IMR-90 (cell line): ENCODE measurements around the gene AGAP1. TPM values are rescaled to one million over a fixed set of nuclear protein-coding genes. Genes with fewer than 3 reads are reported as not detected.

Experiments
- ATAC-seq: fragments of 200-7000 bp; cut with Tn5 transposase; 2 replicates; pipeline ENCODE4 v1.9.1; 2020; ENCODE audit warnings: low read depth, mild to moderate bottlenecking, moderate library complexity
- BruUV-seq: library from RNA; stranded (reverse); fragments of 400-500 nt; replicated peaks from 2 replicates; lab custom pipeline; 2021; lab: Mats Ljungman, UMichigan
- CTCF ChIA-PET: fragments of 300-600 bp; formaldehyde crosslinking; extraction: SDS; loops from one replicate; lab custom pipeline; 2021; ENCODE audit warnings: antibody characterized with exemption; lab: Yijun Ruan, JAX
- POLR2A ChIA-PET: fragments of 300-600 bp; sonication (Branson Sonifier 250); formaldehyde crosslinking; loops from one replicate; lab custom pipeline; 2022; ENCODE audit warnings: antibody characterized with exemption; ENCODE audit not compliant: unreplicated experiment; lab: Charles Lee
- DNase-seq: peaks from one replicate; pipeline ENCODE4 v3.0.0; 2013
- H2AFZ ChIP-seq: replicated peaks from 2 replicates; pipeline ENCODE3; 2013; ENCODE audit warnings: low read length, mild to moderate bottlenecking; ENCODE audit not compliant: poor library complexity
- H2AK5ac ChIP-seq: 2 replicates; pipeline ENCODE4 v1.6.1; 2013; ENCODE audit warnings: low read depth, low read length, inconsistent platforms
- H2AK9ac ChIP-seq: replicated peaks from 2 replicates; pipeline ENCODE3; 2013; ENCODE audit warnings: mild to moderate bottlenecking, low read depth, low read length, moderate library complexity; ENCODE audit not compliant: poor library complexity
- H2BK120ac ChIP-seq: 2 replicates; pipeline ENCODE4 v1.6.1; 2013; ENCODE audit warnings: low read depth, low read length, inconsistent platforms
- H2BK15ac ChIP-seq: 3 replicates; pipeline ENCODE4 v1.6.1; 2013; ENCODE audit warnings: low read depth, low read length, inconsistent platforms
- H2BK20ac ChIP-seq: 2 replicates; pipeline ENCODE4 v1.6.1; 2013; ENCODE audit warnings: low read depth, mild to moderate bottlenecking, inconsistent platforms, low read length, moderate library complexity
- H2BK5ac ChIP-seq: 2 replicates; pipeline ENCODE4 v1.6.1; 2013; ENCODE audit warnings: mild to moderate bottlenecking, low read depth, low read length, inconsistent platforms; ENCODE audit not compliant: poor library complexity, severe bottlenecking
- H3K14ac ChIP-seq: replicated peaks from 2 replicates; pipeline ENCODE4 v1.6.1; 2013; ENCODE audit warnings: low read depth, low read length, inconsistent platforms
- H3K18ac ChIP-seq: 2 replicates; pipeline ENCODE4 v1.6.1; 2013; ENCODE audit warnings: low read depth, low read length, control low read depth
- H3K23ac ChIP-seq: 2 replicates; pipeline ENCODE4 v1.6.1; 2013; ENCODE audit warnings: low read depth, low read length, inconsistent platforms
- H3K27ac ChIP-seq: 2 replicates; pipeline ENCODE4 v1.5.1; 2013; ENCODE audit warnings: mild to moderate bottlenecking, control low read depth, low read length; ENCODE audit not compliant: insufficient read depth
- H3K27me3 ChIP-seq: 2 replicates; pipeline ENCODE4 v1.6.1; 2013; ENCODE audit warnings: low read length; ENCODE audit not compliant: control insufficient read depth, insufficient read depth
- H3K36me3 ChIP-seq: 2 replicates; pipeline ENCODE4 v1.6.1; 2013; ENCODE audit warnings: low read length, mixed read lengths; ENCODE audit not compliant: control insufficient read depth, insufficient read depth
- H3K4ac ChIP-seq: 2 replicates; pipeline ENCODE4 v1.6.1; 2013; ENCODE audit warnings: low read depth, low read length, inconsistent platforms
- H3K4me1 ChIP-seq: 2 replicates; pipeline ENCODE4 v1.6.1; 2013; ENCODE audit warnings: low read length, mixed read lengths; ENCODE audit not compliant: control insufficient read depth, insufficient read depth
- H3K4me2 ChIP-seq: 2 replicates; pipeline ENCODE4 v1.6.1; 2013; ENCODE audit warnings: low read depth, mild to moderate bottlenecking, control low read depth, low read length, moderate library complexity
- H3K4me3 ChIP-seq: 2 replicates; pipeline ENCODE4 v1.5.1; 2013; ENCODE audit warnings: low read depth, mild to moderate bottlenecking, control low read depth, low read length, moderate library complexity; ENCODE audit not compliant: insufficient read depth
- H3K56ac ChIP-seq: 2 replicates; pipeline ENCODE4 v1.6.1; 2013; ENCODE audit warnings: low read length, inconsistent platforms; ENCODE audit not compliant: insufficient read depth; ENCODE audit errors: extremely low read depth
- H3K79me1 ChIP-seq, 2 experiments: 2 replicates each; pipeline ENCODE4 v1.6.1; 2013; ENCODE audit warnings: low read length in 2 of 2, inconsistent platforms in 1 of 2, low read depth in 1 of 2
- H3K9ac ChIP-seq: 2 replicates; pipeline ENCODE4 v1.6.1; 2013; ENCODE audit warnings: low read depth, low read length, control low read depth
- H3K9me1 ChIP-seq: 2 replicates; pipeline ENCODE4 v1.6.1; 2013; ENCODE audit warnings: low read length, inconsistent platforms; ENCODE audit not compliant: insufficient read depth
- H3K9me3 ChIP-seq: 2 replicates; pipeline ENCODE4 v1.6.1; 2013; ENCODE audit warnings: low read length; ENCODE audit not compliant: control insufficient read depth, insufficient read depth
- H4K20me1 ChIP-seq: 2 replicates; pipeline ENCODE4 v1.6.1; 2013; ENCODE audit warnings: low read length, inconsistent platforms; ENCODE audit not compliant: insufficient read depth
- H4K5ac ChIP-seq: 2 replicates; pipeline ENCODE4 v1.6.1; 2013; ENCODE audit warnings: mild to moderate bottlenecking, low read depth, low read length, control low read depth
- H4K8ac ChIP-seq, 2 experiments: 2 replicates each; pipeline ENCODE4 v1.6.1; 2013; ENCODE audit warnings: low read depth in 2 of 2, low read length in 2 of 2, control low read depth in 1 of 2, inconsistent platforms in 1 of 2
- H4K91ac ChIP-seq: 2 replicates; pipeline ENCODE4 v1.6.1; 2013; ENCODE audit warnings: low read depth, low read length, inconsistent platforms; ENCODE audit not compliant: insufficient read depth
- BHLHE40 ChIP-seq: fragments of 150-350 bp; IDR thresholded peaks from 2 replicates; pipeline ENCODE4 v1.6.1; 2016; ENCODE audit warnings: mild to moderate bottlenecking, low read depth, low read length
- CEBPB ChIP-seq: IDR thresholded peaks from 2 replicates; pipeline ENCODE4 v1.6.1; 2012; ENCODE audit warnings: low read depth, low read length, improper control_type of control experiment
- CHD1 ChIP-seq: IDR thresholded peaks from 2 replicates; pipeline ENCODE4 v1.6.1; 2012; ENCODE audit warnings: low read depth, low read length, improper control_type of control experiment
- CTCF ChIP-seq: conservative IDR thresholded peaks from 2 replicates; pipeline ENCODE4 v1.5.1; 2012; ENCODE audit warnings: mild to moderate bottlenecking, low read depth, low read length, improper control_type of control experiment
- FOS ChIP-seq: fragments of 150-350 bp; IDR thresholded peaks from 2 replicates; pipeline ENCODE4 v1.6.1; 2016; ENCODE audit warnings: low read depth, low read length
- MAFK ChIP-seq: IDR thresholded peaks from 2 replicates; pipeline ENCODE4 v1.6.1; 2012; ENCODE audit warnings: low read depth, low read length, improper control_type of control experiment
- MAZ ChIP-seq: IDR thresholded peaks from 2 replicates; pipeline ENCODE4 v1.6.1; 2012; ENCODE audit warnings: low read depth, mild to moderate bottlenecking, low read length, improper control_type of control experiment, moderate library complexity, borderline replicate concordance
- MXI1 ChIP-seq: IDR thresholded peaks from 2 replicates; pipeline ENCODE4 v1.6.1; 2012; ENCODE audit warnings: low read depth, mild to moderate bottlenecking, low read length, moderate library complexity, borderline replicate concordance
- NFE2L2 ChIP-seq: fragments of 150-350 bp; IDR thresholded peaks from 2 replicates; pipeline ENCODE4 v1.6.1; 2016; ENCODE audit warnings: low read depth, mild to moderate bottlenecking, low read length
- POLR2A ChIP-seq: IDR thresholded peaks from 2 replicates; pipeline ENCODE4 v1.6.1; 2012; ENCODE audit warnings: mild to moderate bottlenecking, low read depth, low read length
- RAD21 ChIP-seq: IDR thresholded peaks from 2 replicates; pipeline ENCODE4 v1.6.1; 2012; ENCODE audit warnings: low read length, improper control_type of control experiment
- RCOR1 ChIP-seq: IDR thresholded peaks from 2 replicates; pipeline ENCODE4 v1.6.1; 2012; ENCODE audit warnings: mild to moderate bottlenecking, low read length, improper control_type of control experiment; ENCODE audit not compliant: insufficient replicate concordance
- RFX5 ChIP-seq: IDR thresholded peaks from 2 replicates; pipeline ENCODE4 v1.8.0; 2012; ENCODE audit warnings: low read depth, mild to moderate bottlenecking, low read length, moderate library complexity
- SMC3 ChIP-seq: fragments of 150-350 bp; IDR thresholded peaks from 2 replicates; pipeline ENCODE4 v1.6.1; 2016; ENCODE audit warnings: low read depth, mild to moderate bottlenecking, antibody characterized with exemption, low read length, moderate library complexity
- WGBS, 2 experiments: methylation state at CpG; one replicate each; pipeline versions ENCODE4 v1.1.5 to v1.1.7; 2013; ENCODE audit warnings: missing lambda C conversion rate in 2 of 2; ENCODE audit not compliant: insufficient read length in 1 of 2; ENCODE audit errors: extremely low coverage in 2 of 2; 5-methylcytosine and 5-hydroxymethylcytosine counted together
- dilution Hi-C: fragments of 300-500 bp; cut with HindIII; formaldehyde crosslinking; loops from one replicate; pipeline ENCODE4 v1.14.3; 2018; ENCODE audit warnings: low sequenced_read_pairs; ENCODE audit not compliant: unreplicated experiment
- in situ Hi-C: fragments of 300-500 bp; cut with MboI; formaldehyde crosslinking; loops from 3 replicates; pipeline ENCODE4 v1.14.3; 2019; ENCODE audit warnings: low sequenced_read_pairs, inconsistent platforms, mixed read lengths
- intact Hi-C: fragments of 100-400 bp; cut with micrococcal nuclease; formaldehyde crosslinking; loops from 2 replicates; pipeline ENCODE4 v1.10.0; 2022
- polyA plus RNA-seq, 3 experiments: library from polyadenylated mRNA; depleted of rRNA; stranded (reverse); fragments of >200 nt; gene quantifications; 2 replicates each; pipeline ENCODE4 v1.2.3, GENCODE V29; 2012; ENCODE audit warnings: low replicate concordance in 1 of 3
- total RNA-seq: library from RNA; depleted of rRNA; stranded (reverse); fragments of >200 nt; gene quantifications from 2 replicates; pipeline ENCODE4 v1.2.3, GENCODE V29; 2012
- TF ChIP-seq, protein P1 (sequence below): fragments of 150-350 bp; IDR thresholded peaks from 2 replicates; pipeline ENCODE4 v1.6.1; 2016; ENCODE audit warnings: low read depth, mild to moderate bottlenecking, low read length, moderate library complexity, borderline replicate concordance
- TF ChIP-seq, protein P2 (sequence below): fragments of 150-350 bp; IDR thresholded peaks from 2 replicates; pipeline ENCODE4 v1.6.1; 2017; ENCODE audit warnings: mild to moderate bottlenecking, antibody characterized with exemption, low read length, low read depth

Gene AGAP1
- total and polyA plus RNA-seq, 2 of the 4 experiments (the other 2 are of a cell fraction): 15.1 to 16.4 TPM

DNA sequence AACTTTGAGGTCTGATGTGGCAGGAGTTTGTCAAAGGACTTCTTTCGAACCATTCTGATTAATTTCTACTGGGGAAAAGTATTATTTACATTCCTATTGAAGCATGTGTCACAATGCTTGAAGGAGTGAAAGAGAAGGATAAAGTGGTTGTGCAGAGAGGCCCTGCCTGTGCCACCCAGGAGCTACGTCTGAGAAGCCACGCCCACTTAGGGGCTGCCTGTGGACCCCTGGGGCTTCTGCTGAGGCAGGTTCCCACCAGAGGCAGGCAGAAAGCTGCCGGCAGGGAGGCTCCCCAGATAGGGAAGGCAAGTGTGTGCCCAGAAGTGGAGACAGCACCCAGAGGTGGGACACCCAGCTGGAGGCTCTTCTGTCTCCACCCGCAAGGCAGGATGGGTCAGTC is 627.0 kb downstream of the AGAP1 start:
- Histone ChIP-seq H3K9me3 (no peaks in the 10 kb centered on the region), H4K5ac (no peak overlapping the region), H2BK20ac (no peak overlapping the region), H3K27me3 (no peaks in the 10 kb centered on the region), H3K56ac (no peak overlapping the region), H2BK15ac (no peak overlapping the region), H3K36me3 (peaks cover 5% of the 10 kb centered on the region; the same call in 1 of the 2 replicates), H2AK5ac (no peak overlapping the region), H3K79me1 (no peaks in the 10 kb centered on the region), H3K4ac (no peak overlapping the region), H4K8ac (no peak overlapping the region), H3K18ac (no peak overlapping the region), H3K23ac (no peak overlapping the region), H3K9ac (no peak overlapping the region), H4K91ac (no peak overlapping the region), H4K20me1 (no peaks in the 10 kb centered on the region), H3K4me1 (peaks cover 3% of the 10 kb centered on the region; the same call in 1 of the 2 replicates), H3K4me2 (no peak overlapping the region), H2AFZ (no peak overlapping the region), H3K9me1 (no peaks in the 10 kb centered on the region), H3K14ac (no peak overlapping the region), H2BK5ac (no peak overlapping the region), H2BK120ac (no peak overlapping the region), H3K4me3 (no peak overlapping the region), H2AK9ac (no peak overlapping the region), H3K27ac (no peak overlapping the region)
- in situ Hi-C loops: no loop called here
- BruUV-seq: no TSS peak
- ATAC-seq (peak; percentile 54; the same call in 1 of the 2 replicates), DNase-seq (no peak)
- WGBS, 2 experiments: 81% methylated on average over 3 of the region's 5 CpGs; no CpG with 5 or more reads in 1 of the 2 experiments
- no peak for TF ChIP-seq MXI1
- TF ChIP-seq MAFK: no peak
- no peak for TF ChIP-seq SMC3
- no peak for TF ChIP-seq CTCF
- TF ChIP-seq NFE2L2: no peak
- TF ChIP-seq MAZ: no peak
- no peak for TF ChIP-seq RFX5
- TF ChIP-seq, protein P1, sequence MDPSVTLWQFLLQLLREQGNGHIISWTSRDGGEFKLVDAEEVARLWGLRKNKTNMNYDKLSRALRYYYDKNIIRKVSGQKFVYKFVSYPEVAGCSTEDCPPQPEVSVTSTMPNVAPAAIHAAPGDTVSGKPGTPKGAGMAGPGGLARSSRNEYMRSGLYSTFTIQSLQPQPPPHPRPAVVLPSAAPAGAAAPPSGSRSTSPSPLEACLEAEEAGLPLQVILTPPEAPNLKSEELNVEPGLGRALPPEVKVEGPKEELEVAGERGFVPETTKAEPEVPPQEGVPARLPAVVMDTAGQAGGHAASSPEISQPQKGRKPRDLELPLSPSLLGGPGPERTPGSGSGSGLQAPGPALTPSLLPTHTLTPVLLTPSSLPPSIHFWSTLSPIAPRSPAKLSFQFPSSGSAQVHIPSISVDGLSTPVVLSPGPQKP: no peak
- no peak for TF ChIP-seq CEBPB
- no peak for TF ChIP-seq FOS
- TF ChIP-seq, protein P2, sequence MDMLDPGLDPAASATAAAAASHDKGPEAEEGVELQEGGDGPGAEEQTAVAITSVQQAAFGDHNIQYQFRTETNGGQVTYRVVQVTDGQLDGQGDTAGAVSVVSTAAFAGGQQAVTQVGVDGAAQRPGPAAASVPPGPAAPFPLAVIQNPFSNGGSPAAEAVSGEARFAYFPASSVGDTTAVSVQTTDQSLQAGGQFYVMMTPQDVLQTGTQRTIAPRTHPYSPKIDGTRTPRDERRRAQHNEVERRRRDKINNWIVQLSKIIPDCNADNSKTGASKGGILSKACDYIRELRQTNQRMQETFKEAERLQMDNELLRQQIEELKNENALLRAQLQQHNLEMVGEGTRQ: no peak
- no peak for TF ChIP-seq RAD21
- no peak for TF ChIP-seq BHLHE40
- no peak for TF ChIP-seq POLR2A
- no peak for TF ChIP-seq CHD1
- TF ChIP-seq RCOR1: no peak
- intact Hi-C loops: no loop called here
- CTCF ChIA-PET: no interaction called here
- dilution Hi-C loops: no loop called here
- POLR2A ChIA-PET: no interaction called here
